Measurements from ENCODE around the gene RNF166.

GRCh38 chr16:88700322-88700635 lies 5.9 kb downstream of the RNF166 start:
- TF ChIP-seq CTCF (IDR thresholded peaks at IDR 0.05; ENCODE audit: poor library complexity, severe bottlenecking) (no peak), EP300 (conservative IDR thresholded peaks at IDR 0.05; ENCODE audit: poor library complexity, severe bottlenecking) (no peak), TAF1 (IDR thresholded peaks at IDR 0.05; ENCODE audit: low read depth) (no peak), EZH2 (IDR thresholded peaks at IDR 0.05; ENCODE audit: borderline replicate concordance, insufficient read depth, low read length, poor library complexity, severe bottlenecking) (no peak), POLR2AphosphoS5 (IDR thresholded peaks at IDR 0.05) (no peak), RAD21 (conservative IDR thresholded peaks at IDR 0.05) (no peak), REST (IDR thresholded peaks at IDR 0.05; ENCODE audit: borderline replicate concordance) (no peak), MXI1 (conservative IDR thresholded peaks at IDR 0.05; ENCODE audit: poor library complexity, severe bottlenecking) (no peak)

All from neural cell (in vitro differentiated cells).